NCI-H69 (cell line): ENCODE data around the gene NALF2.

Experiments
- DNase-seq: peaks from one replicate; lab custom pipeline; 2025; lab: John Stamatoyannopoulos, UW

NALF2 gene

DNA sequence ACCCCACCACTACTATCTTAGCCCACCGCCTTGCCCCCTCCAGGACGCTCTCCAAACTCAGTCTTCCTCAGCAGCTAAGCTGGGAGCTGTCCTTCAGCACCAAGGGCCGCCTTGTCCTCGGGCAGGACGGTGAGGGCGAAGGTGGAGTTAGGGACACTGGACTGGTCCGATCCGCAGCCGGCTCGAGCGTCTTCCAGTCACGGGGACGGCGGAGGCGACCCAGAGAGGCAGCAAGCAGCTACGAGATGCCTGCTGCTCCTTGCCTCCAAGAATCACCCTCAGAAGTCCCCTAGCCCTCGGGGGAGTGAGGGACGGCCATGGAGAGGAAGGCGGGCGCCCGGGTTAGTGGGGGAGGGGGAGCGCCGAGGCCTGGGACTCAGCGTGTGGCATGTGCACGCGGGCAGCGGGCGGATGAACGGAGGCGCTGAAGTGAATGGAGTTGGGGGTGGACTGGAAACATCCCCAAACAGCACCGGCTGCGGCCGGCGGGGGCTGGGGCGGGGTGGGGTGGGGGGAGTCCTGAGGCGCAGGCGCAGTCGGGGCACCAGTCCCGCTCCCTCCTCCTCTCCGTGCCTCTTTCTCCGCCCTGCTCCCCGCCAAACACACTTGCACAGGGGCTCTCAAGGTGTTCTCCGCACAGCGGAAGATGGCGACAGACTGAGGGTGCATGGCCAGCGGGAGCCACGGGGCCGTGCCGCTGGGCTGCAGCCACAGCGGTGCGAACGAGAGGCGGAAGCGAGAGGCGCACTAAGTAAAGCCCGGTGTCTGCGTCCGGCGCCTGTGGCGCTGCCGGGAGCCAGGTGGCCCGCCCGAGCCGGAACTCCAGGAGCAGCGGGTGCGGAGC lies at the start of gene NALF2:
TSS of gene NALF2 (plus strand) at position 545 of the 844 bp plus-strand sequence. CDS start 957 bp downstream, outside the sequence.
- DNase-seq: peak; percentile 86

DNA sequence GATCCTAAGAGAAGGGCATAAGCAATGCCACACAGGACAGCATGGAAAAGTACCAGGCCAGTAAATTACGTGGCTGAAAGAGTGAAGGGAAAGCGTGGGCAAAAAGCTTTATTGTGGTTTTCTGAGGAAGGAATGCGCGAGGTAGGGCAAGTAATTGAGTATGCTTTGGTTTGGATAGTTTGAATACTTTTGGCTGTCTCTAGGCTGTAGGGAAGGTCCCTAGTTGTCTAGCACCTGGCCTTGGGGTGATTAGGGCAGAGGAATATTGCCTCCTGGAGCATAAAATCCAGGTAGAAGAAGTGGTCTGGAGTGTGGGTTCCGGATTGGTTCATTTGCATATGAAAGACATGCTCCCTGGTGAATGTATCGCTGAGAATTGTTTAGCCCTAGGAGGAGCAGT lies 46.4 kb upstream of the NALF2 start:
- DNase-seq: no peak

DNA sequence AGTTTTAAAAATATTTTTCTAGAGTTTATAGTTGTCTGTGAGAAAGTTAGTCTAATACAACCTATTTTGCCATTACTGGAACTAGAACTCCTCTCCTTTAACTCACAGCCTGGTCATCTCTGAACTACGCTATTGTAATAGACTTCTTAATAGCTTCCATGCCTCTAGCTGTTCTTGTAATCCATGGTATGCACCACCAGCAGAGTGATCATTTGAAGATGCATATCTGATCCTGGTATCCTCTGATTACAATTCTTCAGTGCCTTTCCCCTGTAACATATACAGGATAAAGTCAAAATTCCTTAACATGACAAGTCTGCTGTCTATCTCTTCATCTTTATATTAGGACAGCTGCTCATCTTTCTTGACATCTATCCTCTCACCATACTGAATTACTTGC lies 37.6 kb upstream of the NALF2 start:
- no peak for DNase-seq

DNA sequence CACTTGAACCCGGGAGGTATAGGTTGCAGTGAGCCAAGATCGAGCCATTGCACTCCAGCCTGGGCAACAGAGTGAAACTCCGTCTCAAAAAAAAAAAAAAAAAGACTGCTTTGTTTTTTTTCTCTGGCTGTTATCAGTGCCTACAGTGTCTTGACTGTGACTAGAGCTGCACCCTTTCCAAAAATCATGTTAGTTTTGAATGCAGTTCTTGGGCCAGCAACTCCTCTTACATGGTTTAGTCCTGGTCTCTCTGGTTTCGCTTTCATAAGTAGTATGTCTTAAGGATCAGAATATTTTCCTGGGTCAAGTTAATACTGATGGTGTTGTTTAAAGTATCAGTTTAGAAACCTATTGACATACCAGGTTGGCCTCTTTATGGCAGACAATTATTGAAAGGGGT lies 34.2 kb upstream of the NALF2 start:
- DNase-seq: no peak

DNA sequence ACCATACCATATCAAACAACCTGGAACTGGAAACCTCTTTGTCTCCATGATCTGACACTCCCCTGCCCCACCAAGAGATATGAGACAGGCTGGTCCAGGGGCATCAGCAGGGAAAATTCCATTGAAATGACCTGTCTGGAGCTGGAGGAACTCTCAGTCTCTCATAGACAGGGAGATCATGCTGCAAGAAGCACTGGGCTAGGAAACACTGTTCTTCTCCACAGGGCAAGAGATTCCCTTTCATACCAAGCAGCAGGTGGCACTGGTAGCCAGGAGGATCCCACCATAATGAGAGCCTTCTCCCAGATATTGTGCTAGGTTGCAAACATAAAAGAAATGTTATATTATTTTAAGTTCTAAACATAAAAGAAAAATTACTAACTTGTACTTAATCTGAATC lies 14.5 kb upstream of the NALF2 start:
- no peak for DNase-seq

DNA sequence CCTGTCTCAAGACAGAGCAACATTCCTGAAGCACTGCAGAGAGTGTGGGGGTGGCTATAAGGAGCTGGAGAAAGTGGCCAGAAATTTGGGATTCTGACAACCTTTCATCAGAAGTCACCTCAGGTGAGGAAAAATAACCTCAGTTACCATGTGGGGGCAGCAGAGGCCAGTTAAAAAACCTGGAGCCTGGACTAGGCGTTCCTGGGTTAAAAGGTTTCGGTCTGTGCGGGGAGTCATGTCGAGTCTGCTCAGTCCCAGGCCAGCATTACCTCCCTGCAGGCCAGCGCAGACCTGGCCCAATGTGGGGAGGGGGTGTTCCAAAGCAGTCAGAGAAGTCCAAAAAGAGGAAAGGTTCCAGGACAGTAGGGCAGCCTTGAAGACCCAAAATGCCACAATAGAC lies 10.9 kb upstream of the NALF2 start:
- DNase-seq: peak; percentile 31

DNA sequence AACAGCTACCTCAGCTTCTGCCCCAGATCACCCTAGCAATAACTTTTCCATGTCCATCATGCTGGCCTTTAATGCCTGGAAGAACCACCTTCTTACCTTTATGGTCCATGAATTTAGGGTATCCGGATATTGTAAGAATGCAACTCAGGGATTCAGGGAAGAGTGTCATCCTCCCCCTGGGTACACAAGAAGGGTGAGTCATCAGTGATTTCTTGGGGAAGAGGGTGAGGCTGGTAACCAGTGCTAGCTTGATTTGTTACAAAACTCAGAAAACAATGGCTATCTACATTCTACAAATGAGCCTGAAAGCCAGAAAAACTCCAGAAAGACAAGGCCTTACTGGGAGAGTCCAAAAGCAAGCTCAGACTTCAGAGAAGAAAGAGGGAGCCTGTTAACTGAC lies 10.4 kb upstream of the NALF2 start:
- no peak for DNase-seq

DNA sequence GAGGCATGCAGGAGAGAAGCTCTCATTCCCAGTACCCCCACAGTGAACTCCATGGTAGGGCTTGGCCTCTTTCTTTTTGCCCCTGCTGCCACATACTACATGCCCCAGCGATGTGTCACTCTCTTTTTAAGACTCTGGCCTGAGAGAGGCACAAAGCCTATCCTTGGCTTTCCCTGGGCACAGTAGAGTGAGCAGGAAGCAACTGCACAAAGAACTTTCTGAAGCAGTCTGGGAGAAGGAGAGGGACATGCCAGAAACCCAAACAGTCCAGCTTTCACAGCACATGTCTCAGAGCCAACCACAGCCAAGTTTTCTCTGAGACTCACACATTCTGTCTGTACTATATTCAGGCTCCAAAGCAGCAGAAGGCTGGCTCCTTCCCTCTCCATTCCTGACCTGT lies 7.9 kb upstream of the NALF2 start:
- DNase-seq: no peak

DNA sequence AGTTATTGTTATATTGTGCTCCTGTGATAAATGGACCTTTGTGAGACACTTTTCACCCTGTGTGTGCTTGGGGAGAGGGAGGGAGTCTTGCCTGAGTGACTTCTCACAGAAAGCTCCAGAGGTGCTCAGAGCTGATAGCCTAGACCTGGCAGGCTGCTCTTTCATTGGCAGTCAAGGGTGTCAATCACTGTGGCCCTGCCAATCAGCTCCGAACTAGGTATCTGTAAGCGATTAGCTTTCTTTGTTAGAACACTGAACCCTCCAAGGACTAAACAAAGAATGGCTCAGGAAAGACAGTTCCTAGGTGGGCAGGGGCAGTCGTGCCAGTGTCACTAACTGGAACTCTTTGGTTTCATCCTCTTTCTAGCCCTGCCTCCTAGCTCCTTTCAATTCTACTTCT lies 2.7 kb upstream of the NALF2 start:
- peak; percentile 21 for DNase-seq

DNA sequence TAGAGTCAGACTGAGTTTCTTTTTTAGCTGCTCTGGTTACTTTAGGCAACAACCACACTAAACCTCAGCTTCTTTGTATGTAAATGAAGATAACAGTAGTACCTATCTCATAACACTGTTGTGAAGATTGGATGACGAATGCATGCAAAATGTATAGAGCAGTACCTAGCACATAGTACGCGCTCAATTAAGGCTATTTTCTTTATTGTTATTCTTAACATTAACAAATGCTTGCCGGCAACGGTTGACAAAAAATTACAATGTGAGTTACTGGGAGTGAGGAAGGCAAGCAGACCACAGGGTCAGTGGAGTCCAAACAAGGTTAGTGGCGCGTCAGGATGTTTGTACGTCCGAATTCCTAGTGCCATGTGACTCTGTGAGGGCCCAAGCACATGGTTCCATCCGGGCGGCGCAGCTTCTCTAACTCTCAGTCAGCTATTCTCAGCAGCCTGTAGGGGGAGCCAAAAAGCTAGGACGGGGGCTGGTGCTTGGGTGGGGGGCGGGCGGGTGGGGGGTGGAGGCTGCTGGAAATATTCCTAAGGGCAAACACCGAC lies 821 bp upstream of the NALF2 start:
- peak; percentile 83 for DNase-seq

DNA sequence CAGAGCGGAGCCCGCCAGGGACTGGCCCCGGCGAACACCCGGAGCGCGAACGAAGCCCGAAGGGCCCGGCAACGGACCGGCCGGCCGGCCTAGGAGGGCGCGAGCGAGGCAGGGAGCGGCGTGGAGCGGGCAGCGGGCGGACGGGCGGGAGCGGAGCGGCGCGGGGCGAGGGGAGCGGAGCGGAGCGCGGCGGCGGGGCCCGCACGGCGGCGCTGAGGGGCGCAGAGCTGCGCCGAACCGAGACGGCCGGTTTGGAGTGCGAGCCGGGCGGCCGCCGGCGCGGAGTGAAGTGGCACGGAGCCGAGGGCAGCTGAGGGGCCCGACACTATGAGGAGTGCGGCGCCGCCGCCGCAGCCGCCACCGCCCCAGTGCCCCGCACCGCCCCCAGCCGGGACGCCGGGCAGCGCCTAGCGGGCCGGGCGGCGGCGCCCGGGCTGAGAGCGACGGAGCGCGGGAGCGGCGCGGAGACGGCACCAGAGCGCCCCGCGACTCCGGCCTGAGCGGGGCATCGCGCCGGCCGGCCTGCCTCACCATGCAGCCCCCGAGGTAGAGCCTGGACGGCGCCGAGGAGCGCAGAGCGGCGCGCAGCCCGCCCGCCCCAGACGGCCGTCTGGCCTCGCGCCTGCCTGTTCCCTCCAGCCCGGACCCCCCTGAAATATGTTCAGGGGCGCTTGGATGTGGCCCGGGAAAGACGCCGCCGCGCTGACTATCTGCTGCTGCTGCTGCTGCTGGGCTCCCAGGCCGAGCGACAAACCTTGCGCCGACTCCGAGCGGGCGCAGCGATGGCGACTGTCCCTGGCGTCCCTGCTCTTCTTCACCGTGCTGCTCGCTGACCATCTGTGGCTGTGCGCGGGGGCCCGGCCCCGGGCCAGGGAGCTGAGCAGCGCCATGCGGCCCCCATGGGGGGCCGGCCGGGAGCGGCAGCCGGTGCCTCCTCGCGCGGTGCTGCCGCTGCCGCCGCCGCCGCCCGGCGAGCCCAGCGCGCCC lies 793 bp downstream of the NALF2 start:
- peak; percentile 41 for DNase-seq

DNA sequence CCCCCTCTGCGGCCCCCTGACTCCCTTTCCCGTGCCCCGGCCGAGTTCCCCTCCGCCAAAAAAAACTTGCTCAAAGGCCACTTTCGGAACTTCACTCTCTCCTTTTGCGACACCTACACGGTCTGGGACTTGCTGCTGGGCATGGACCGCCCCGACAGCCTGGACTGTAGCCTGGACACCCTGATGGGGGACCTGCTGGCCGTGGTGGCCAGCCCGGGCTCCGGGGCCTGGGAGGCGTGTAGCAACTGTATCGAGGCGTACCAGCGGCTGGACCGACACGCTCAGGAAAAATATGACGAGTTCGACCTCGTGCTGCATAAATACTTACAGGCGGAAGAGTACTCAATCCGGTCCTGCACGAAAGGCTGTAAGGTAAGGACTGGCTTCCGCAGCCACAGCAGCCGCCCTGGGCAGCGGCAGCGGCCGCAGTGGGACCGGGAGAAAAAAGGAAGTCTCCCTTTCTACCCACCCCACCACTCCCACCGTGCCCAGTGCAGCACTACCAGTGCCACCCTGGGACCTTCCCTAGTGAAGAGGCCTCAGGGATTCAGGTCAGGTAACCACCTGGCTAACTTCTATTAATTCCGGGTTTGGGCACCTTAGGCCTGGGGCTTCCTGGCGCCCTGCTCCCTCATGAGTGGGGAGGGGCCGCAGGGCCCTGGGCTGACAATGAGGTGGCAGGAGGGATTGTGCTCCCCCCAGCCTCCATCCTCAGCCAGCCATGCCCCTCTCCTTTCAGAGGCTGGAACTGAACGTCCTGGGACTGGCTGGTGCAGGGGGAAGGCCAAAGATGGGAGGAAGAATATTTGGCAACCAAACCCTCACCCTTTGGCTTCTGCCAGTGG lies 1.9 kb downstream of the NALF2 start:
- peak; percentile 10 for DNase-seq

DNA sequence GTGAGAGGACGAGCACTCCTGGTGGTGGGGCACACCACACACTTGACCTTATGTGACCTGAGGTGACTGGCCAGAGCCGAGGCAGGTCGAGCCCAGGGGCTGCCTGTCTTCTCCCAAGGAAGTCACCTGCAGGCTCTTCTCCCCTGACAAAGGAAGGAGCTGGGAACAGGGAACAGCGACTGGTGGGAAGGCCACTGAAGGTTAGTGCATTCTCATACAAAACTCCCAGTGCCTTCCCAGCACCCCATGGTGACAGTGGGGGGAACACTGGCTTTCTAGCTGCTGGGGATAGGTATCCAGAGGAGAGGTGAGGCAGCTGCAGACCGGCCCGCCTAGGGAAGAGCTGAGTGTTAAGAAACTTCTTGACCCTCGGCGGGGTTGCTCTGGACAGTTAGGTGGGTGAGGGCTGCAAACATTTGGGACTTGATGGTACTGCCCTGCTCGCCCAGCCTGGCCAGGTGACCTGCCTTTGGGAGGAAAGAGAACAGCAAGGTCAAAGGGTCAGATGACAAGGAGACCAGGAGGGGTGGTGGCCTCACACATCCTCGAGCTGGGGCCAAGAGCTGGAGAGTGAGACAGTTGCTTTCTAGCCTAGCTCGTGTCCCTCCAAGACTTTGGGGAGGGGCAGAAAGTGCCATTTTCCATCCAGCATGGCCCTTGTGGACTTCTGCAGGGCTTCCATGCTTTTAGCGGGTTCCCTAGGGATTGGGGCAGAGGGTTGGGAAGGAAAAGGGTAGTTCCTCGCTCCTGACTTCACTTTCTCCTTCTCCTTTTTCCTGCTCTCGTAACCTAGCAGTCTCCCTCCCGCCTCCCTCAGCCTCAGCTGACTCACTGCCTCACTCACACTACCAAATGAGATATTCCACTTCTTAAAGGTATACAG lies 2.7 kb downstream of the NALF2 start:
- peak; percentile 6 for DNase-seq

DNA sequence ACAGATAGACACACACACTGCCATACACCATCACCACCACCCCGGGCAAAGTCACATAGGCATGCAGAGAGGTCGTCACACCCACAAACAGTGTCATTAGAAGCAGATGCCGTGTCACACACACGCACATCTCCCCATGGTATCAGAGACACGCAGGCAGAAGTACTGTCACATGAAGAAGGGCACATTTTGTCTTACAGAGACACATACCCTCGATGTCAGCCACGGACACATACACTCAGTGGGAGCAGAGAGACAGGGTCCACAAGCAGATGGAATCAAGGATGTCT lies 3.3 kb downstream of the NALF2 start:
- DNase-seq: no peak

DNA sequence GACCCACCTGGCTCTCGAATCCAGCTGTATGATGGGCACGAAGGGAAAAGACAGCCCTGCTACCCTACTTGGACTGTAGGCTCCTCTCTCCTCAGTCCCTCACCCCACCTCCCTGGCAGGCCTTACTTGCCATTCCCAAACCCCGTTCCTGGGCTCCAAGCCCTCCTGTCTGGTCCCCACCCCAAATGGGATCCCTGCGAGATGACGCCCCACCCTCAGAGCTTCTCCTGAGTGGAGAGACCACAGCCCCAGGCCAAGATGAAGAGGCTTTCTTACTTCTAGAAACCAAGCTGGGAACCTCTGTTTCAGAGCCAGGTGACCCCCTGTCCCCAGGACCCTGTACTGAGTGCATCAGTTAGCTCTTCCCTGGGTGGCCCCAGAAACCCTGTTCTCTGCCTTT lies 4.5 kb downstream of the NALF2 start:
- no peak for DNase-seq

DNA sequence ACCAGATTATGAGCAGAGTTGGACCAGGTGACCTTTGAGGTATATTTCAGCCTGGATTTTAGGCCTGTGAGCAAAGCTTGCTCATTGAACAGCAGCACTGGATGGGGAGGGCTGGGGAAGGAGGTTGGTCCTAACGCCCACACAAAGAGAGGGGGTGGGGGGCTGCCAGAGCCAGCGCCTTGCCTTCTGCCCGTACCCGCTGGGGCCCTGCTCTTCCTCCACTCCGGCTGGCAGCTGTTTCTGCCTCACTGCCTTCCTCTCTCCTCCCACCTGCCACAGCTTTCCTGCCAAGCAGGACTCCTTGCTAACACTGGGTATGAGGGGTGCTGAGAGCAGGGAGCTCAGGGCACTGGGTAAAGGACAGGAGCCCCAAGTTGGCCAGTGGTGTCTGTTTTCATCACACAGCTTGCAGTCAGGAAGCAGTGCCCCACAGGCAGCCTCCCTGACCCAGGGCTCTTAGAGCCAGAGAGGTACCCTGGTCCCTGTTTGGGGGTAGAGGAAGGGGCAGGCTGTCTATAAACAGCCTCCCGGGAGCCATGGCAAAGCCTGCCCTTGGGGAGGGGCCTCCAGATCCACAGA lies 6.1 kb downstream of the NALF2 start:
- DNase-seq: no peak

DNA sequence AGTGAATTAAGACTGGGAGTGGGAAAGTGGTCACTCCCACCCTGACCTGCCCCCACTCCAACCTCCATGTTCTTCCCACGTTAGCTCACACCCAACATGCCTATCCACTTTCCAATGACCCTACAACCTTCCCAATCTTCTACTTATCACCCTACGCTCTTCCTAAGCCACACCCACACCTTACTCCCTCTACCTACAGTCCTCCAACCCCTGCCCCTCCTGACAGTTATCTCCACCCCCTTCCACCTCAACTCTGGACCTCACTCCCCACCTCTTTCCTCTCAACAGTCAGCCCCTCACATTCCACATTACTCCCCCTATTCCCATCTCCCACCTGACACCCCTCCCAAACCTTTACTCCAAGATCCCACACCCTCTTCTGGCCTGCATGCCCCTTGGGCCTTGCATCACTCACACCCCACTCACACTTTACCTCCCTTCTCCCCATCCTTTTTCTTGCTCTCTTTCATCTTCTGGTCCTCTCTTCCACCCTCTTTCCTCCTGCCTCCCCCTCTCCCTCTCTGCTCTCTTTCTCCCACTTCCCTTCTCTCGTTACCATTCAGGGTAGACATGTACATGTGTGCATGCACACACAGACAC lies 6.9 kb downstream of the NALF2 start:
- no peak for DNase-seq

DNA sequence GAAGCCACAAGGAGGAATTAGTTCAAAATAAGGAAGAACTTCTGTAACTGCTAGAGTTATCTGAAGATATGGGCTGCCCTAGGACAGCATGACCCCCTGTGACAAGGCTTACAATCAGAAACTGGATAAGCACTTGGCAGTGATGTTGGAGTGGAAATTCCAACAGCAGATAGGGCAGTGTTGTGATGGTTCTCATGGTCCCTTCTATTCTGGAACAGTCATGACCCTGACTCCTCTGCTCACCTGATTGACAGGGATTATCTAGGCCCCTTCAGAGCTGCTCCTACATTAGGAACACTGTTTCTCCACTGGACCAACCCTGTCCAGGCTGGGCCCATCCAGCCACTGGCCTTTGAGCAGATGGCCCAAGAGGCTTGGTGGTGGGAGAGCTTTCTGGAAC lies 17.9 kb downstream of the NALF2 start:
- DNase-seq: no peak

DNA sequence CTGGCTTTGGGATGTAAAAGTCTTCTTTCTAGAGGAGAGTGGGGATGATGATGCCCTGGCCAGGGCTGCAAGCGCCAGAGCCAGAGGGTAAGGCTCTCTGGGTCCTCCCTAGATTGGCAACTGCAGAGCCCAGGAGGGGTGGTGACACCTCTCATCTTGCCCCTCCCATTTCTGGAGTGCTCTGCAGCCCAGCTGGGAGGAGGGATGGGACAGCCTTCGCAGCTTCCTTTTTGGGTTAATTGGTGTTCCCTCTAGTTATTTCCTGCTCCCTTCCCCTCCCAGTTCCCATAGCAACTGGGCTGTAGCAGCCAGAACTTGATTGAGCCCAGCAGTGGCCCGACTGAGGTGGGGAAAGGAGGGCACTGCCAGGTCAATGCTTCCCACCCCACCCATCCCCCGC lies 19.2 kb downstream of the NALF2 start:
- DNase-seq: peak; percentile 46

DNA sequence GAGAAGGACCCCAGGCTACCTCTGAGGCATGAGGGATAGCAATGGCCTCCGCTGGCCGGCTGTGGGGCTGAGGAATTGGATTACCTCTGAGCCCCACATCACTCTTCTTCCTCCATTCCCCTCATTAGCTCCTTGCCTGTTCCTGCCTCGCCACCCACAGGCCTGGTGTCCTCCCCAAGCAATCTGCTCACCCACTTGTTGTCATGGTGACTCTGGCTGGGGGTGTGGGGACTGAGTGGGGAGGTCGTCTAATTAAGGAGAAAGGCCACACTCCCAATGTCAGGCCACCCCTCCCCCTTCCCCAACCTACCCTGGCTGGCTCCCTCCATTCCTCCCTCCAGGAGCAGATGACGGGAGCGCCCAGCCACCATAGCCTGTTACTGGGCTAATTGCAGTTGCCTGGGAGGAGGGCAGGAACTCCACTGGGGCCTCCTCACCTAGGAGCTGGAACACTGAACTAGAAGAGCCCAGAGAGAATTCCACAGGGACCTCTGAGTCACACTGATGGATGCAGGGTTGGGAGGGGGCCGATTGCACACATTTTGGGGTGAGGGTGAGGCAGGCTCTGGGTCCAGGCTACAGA lies 20.7 kb downstream of the NALF2 start:
- DNase-seq: peak; percentile 49
